Neural cell (in vitro differentiated cells): Measurements from ENCODE around the gene CNTFR. TPM values are rescaled to one million over a fixed set of nuclear protein-coding genes. Genes with fewer than 3 reads are reported as not detected.

Source experiments
- H2AFZ ChIP-seq: fragments of 200-600, 300-800 bp; sonication (generic), shearing (Covaris generic); 2 replicates; pipeline ENCODE4 v1.6.0; 2014; ENCODE audit warnings: low read depth, mild to moderate bottlenecking, antibody characterized with exemption, low read length, moderate library complexity
- H3F3A ChIP-seq: fragments of 200-600 bp; shearing (Covaris generic); 2 replicates; pipeline ENCODE4 v1.6.1; 2016; ENCODE audit warnings: mild to moderate bottlenecking, moderate library complexity, mixed read lengths, antibody characterized with exemption, low read length; ENCODE audit not compliant: insufficient read depth, poor library complexity, severe bottlenecking
- H3K27ac ChIP-seq: fragments of 200-600, 300-800 bp; sonication (generic), shearing (Covaris generic); 2 replicates; pipeline ENCODE4 v1.5.1; 2014; ENCODE audit warnings: mild to moderate bottlenecking, low read length, moderate library complexity
- H3K27me3 ChIP-seq: fragments of 300-800, 200-600 bp; sonication (generic), shearing (Covaris generic); 2 replicates; pipeline ENCODE4 v1.6.0; 2014; ENCODE audit warnings: mild to moderate bottlenecking, low read depth, low read length, moderate library complexity; ENCODE audit not compliant: insufficient read depth
- H3K36me3 ChIP-seq: fragments of 300-800, 200-600 bp; sonication (generic), shearing (Covaris generic); 2 replicates; pipeline ENCODE4 v1.5.1; 2014; ENCODE audit warnings: mild to moderate bottlenecking, antibody characterized with exemption, low read length, moderate library complexity; ENCODE audit not compliant: insufficient read depth
- H3K4me2 ChIP-seq: fragments of 300-800, 200-600 bp; sonication (generic), shearing (Covaris generic); 2 replicates; pipeline ENCODE4 v1.6.0; 2014; ENCODE audit warnings: mild to moderate bottlenecking, low read length
- H3K4me3 ChIP-seq: fragments of 300-800, 200-600 bp; sonication (generic), shearing (Covaris generic); 2 replicates; pipeline ENCODE4 v1.5.1; 2014; ENCODE audit warnings: mild to moderate bottlenecking, low read length, moderate library complexity
- H3K79me2 ChIP-seq: fragments of 200-600 bp; shearing (Covaris generic); replicated peaks from 2 replicates; pipeline ENCODE4 v1.6.0; 2014; ENCODE audit warnings: mild to moderate bottlenecking, low read length, moderate library complexity; ENCODE audit not compliant: insufficient read depth
- H3K9ac ChIP-seq: fragments of 300-800, 200-600 bp; sonication (generic), shearing (Covaris generic); 2 replicates; pipeline ENCODE4 v1.6.1; 2016; ENCODE audit warnings: mild to moderate bottlenecking, low read length, mixed read lengths
- H3K9me2 ChIP-seq: fragments of 200-600 bp; shearing (Covaris generic); 2 replicates; pipeline ENCODE4 v1.6.1; 2016; ENCODE audit warnings: mild to moderate bottlenecking, low read length, mixed read lengths; ENCODE audit not compliant: insufficient read depth
- H3K9me3 ChIP-seq: fragments of 200-600, 300-800 bp; sonication (generic), shearing (Covaris generic); 2 replicates; pipeline ENCODE4 v1.6.1; 2016; ENCODE audit warnings: mild to moderate bottlenecking, mixed run types, low read length, moderate library complexity, mixed read lengths
- H4K20me1 ChIP-seq: fragments of 200-600 bp; shearing (Covaris generic); 2 replicates; pipeline ENCODE4 v1.6.1; 2016; ENCODE audit warnings: mild to moderate bottlenecking, mixed run types; ENCODE audit not compliant: insufficient read depth
- EP300 ChIP-seq: fragments of 450-650 bp; conservative IDR thresholded peaks from 2 replicates; pipeline ENCODE4 v1.6.1; 2014; ENCODE audit warnings: antibody characterized with exemption, mild to moderate bottlenecking, moderate library complexity; ENCODE audit not compliant: poor library complexity, severe bottlenecking
- POLR2AphosphoS5 ChIP-seq: IDR thresholded peaks from 2 replicates; pipeline ENCODE4 v1.6.1; 2012
- SMC3 ChIP-seq: fragments of 450-650 bp; conservative IDR thresholded peaks from 2 replicates; pipeline ENCODE4 v1.6.1; 2014; ENCODE audit warnings: antibody characterized with exemption, mild to moderate bottlenecking, moderate library complexity; ENCODE audit not compliant: poor library complexity
- polyA plus RNA-seq: library from polyadenylated mRNA; depleted of rRNA; stranded (reverse); fragments of >200 nt; gene quantifications from 2 replicates; pipeline ENCODE4 v1.2.3, GENCODE V29; 2014
- TF ChIP-seq, protein P1 (sequence below): fragments of 450-650 bp; IDR thresholded peaks from 2 replicates; pipeline ENCODE4 v1.5.1; 2014; ENCODE audit warnings: antibody characterized with exemption, mild to moderate bottlenecking, moderate library complexity; ENCODE audit not compliant: poor library complexity, severe bottlenecking
- TF ChIP-seq, protein P2 (sequence below): IDR thresholded peaks from 2 replicates; pipeline ENCODE4 v1.6.1; 2012; ENCODE audit warnings: borderline replicate concordance

The CNTFR gene
- polyA plus RNA-seq, 1 donor from 2014 or later = 19.0 TPM

DNA sequence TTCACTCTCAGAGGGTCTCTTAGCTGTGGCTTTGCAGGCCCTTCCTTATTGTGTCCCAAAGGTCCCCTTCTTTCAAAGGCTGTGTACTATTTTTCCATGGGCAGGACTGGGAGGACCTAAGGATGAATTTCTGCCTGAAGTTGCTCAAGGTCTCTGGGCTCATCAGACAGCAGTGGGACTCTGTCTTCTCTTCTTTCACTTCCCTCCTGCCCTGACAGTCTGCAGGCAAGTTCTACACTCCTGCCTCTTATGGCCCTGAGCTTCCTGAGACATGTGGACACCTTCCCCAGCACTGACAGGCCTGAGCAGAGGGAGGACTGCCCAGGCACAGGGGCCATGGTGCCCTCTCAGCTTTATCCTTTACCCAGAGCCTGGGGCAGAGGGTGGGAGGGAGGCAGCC, 81.6 kb downstream of the CNTFR start (continued):
- TF ChIP-seq, protein P1, sequence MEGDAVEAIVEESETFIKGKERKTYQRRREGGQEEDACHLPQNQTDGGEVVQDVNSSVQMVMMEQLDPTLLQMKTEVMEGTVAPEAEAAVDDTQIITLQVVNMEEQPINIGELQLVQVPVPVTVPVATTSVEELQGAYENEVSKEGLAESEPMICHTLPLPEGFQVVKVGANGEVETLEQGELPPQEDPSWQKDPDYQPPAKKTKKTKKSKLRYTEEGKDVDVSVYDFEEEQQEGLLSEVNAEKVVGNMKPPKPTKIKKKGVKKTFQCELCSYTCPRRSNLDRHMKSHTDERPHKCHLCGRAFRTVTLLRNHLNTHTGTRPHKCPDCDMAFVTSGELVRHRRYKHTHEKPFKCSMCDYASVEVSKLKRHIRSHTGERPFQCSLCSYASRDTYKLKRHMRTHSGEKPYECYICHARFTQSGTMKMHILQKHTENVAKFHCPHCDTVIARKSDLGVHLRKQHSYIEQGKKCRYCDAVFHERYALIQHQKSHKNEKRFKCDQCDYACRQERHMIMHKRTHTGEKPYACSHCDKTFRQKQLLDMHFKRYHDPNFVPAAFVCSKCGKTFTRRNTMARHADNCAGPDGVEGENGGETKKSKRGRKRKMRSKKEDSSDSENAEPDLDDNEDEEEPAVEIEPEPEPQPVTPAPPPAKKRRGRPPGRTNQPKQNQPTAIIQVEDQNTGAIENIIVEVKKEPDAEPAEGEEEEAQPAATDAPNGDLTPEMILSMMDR = no peak

DNA sequence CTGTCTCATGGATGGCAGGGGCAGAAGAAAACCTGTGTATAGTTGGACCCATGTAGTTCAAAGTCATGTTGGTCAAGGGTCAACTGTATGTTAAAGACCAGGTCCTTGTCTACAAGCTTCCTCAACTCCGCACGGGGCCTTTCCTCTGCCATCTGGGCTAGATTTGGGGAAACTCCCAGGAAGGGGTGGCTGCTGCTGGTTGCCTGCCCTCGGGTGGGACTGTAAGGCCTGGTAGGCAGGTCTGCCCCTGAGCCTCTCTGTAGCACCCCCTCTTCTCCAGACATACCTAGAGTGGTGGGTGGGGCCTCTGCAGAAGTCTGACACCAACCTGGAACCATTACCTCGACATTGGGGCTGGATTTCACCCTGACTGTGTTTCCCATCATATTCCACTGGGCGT, 82.0 kb downstream of the CNTFR start:
- no peaks in the 10 kb centered on the region for H3K9me3 ChIP-seq
- H3K27ac ChIP-seq = no peak overlapping the region
- TF ChIP-seq POLR2AphosphoS5 = no peak
- TF ChIP-seq SMC3 = no peak
- no peaks in the 10 kb centered on the region for H3K27me3 ChIP-seq
- no peaks in the 10 kb centered on the region for H3K79me2 ChIP-seq
- H3K36me3 ChIP-seq = no peaks in the 10 kb centered on the region
- no peaks in the 10 kb centered on the region for H4K20me1 ChIP-seq
- H3K4me3 ChIP-seq = no peak overlapping the region
- no peaks in the 10 kb centered on the region for H3K9me2 ChIP-seq
- H2AFZ ChIP-seq = no peak overlapping the region
- H3K4me2 ChIP-seq = no peak overlapping the region
- no peaks in the 10 kb centered on the region for H3F3A ChIP-seq
- H3K9ac ChIP-seq = no peak overlapping the region

DNA sequence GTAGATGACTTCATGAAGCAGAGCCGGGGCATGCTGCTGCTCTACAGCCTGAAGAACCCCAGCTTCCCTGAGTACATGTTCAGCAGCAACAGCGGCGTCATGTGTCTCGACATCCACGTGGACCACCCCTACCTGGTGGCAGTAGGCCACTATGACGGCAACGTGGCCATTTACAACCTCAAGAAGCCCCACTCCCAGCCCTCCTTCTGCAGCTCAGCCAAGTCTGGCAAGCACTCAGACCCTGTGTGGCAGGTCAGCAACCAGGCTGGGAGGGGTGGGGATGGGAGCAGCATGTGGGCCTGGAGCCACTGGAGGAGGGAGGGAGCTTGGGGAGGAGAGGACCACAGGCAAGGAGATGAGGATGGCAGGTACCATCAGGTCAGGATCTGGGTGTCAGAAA, 82.9 kb downstream of the CNTFR start:
- H2AFZ ChIP-seq = no peak overlapping the region
- no peak overlapping the region for H3K9ac ChIP-seq
- TF ChIP-seq POLR2AphosphoS5 (no peak), EP300 (no peak)
- TF ChIP-seq, protein P1 = no peak
- TF ChIP-seq, protein P2, sequence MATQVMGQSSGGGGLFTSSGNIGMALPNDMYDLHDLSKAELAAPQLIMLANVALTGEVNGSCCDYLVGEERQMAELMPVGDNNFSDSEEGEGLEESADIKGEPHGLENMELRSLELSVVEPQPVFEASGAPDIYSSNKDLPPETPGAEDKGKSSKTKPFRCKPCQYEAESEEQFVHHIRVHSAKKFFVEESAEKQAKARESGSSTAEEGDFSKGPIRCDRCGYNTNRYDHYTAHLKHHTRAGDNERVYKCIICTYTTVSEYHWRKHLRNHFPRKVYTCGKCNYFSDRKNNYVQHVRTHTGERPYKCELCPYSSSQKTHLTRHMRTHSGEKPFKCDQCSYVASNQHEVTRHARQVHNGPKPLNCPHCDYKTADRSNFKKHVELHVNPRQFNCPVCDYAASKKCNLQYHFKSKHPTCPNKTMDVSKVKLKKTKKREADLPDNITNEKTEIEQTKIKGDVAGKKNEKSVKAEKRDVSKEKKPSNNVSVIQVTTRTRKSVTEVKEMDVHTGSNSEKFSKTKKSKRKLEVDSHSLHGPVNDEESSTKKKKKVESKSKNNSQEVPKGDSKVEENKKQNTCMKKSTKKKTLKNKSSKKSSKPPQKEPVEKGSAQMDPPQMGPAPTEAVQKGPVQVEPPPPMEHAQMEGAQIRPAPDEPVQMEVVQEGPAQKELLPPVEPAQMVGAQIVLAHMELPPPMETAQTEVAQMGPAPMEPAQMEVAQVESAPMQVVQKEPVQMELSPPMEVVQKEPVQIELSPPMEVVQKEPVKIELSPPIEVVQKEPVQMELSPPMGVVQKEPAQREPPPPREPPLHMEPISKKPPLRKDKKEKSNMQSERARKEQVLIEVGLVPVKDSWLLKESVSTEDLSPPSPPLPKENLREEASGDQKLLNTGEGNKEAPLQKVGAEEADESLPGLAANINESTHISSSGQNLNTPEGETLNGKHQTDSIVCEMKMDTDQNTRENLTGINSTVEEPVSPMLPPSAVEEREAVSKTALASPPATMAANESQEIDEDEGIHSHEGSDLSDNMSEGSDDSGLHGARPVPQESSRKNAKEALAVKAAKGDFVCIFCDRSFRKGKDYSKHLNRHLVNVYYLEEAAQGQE = no peak
- no peak overlapping the region for H3K27ac ChIP-seq
- no peaks in the 10 kb centered on the region for H3K36me3 ChIP-seq
- no peaks in the 10 kb centered on the region for H3K9me3 ChIP-seq
- H3K4me3 ChIP-seq = no peak overlapping the region
- no peaks in the 10 kb centered on the region for H3K79me2 ChIP-seq
- H4K20me1 ChIP-seq = no peaks in the 10 kb centered on the region
- H3K4me2 ChIP-seq = no peak overlapping the region
- no peaks in the 10 kb centered on the region for H3K27me3 ChIP-seq
- no peaks in the 10 kb centered on the region for H3F3A ChIP-seq
- H3K9me2 ChIP-seq = no peaks in the 10 kb centered on the region
